ENCODE measurements around the gene TUBB4B. TPM values are rescaled to one million over a fixed set of nuclear protein-coding genes. Genes with fewer than 3 reads are reported as not detected.

The TUBB4B gene
- total RNA-seq, 2 experiments from 2014 or later: 417 to 443 TPM

GRCh38 chr9:137280474-137281344 lies 39.6 kb downstream of the TUBB4B start:
- peaks cover 61% of the 10 kb centered on the region for H3K4me1 ChIP-seq (ENCODE audit: insufficient read depth, low read length, poor library complexity, severe bottlenecking)
- H3K4me2 ChIP-seq (ENCODE audit: low read length): no peak overlapping the region; the same call in 1 of the 2 replicates
- BruUV-seq (replicated peaks): no TSS peak
- no peak overlapping the region for H3K4me3 ChIP-seq (ENCODE audit: low read depth, low read length, poor library complexity, severe bottlenecking)
- H4K20me1 ChIP-seq (ENCODE audit: insufficient read depth, low read length): no peaks in the 10 kb centered on the region
- peaks cover 11% of the 10 kb centered on the region for H3K36me3 ChIP-seq (ENCODE audit: insufficient read depth, low read length)
- POLR2A ChIA-PET: no interaction called here
- no peak overlapping the region for H3K27ac ChIP-seq (ENCODE audit: low read depth, low read length, poor library complexity, severe bottlenecking)
- TF ChIP-seq CTCF (conservative IDR thresholded peaks at IDR 0.05; ENCODE audit: low read length): no peak
- no peak for TF ChIP-seq EZH2phosphoT487 (IDR thresholded peaks at IDR 0.05; ENCODE audit: borderline replicate concordance, low read depth, low read length)
- intact Hi-C loops (cut with micrococcal nuclease; ENCODE audit: unreplicated experiment): no loop called here
- no peak overlapping the region for H2AFZ ChIP-seq (ENCODE audit: low read length)
- CTCF ChIA-PET (ENCODE audit: unreplicated experiment): no interaction called here
- no peaks in the 10 kb centered on the region for H3K9me2 ChIP-seq (ENCODE audit: insufficient read depth, low read length)
- no peak for DNase-seq (ENCODE audit: low spot score)
- H3K9me3 ChIP-seq (ENCODE audit: low read length): no peaks in the 10 kb centered on the region
- H3K79me2 ChIP-seq (ENCODE audit: insufficient read depth, low read depth, low read length): no peaks in the 10 kb centered on the region

GRCh38 chr9:137281345-137282116 lies 40.4 kb downstream of the TUBB4B start:
- H3K79me2 ChIP-seq (ENCODE audit: insufficient read depth, low read depth, low read length): no peaks in the 10 kb centered on the region
- no peak overlapping the region for H3K4me3 ChIP-seq (ENCODE audit: low read depth, low read length, poor library complexity, severe bottlenecking)
- no peaks in the 10 kb centered on the region; the same call in 1 of the 2 replicates for H3K9me3 ChIP-seq (ENCODE audit: low read length)
- no peaks in the 10 kb centered on the region for H3K9me2 ChIP-seq (ENCODE audit: insufficient read depth, low read length)
- POLR2A ChIA-PET: no interaction called here
- H2AFZ ChIP-seq (ENCODE audit: low read length): no peak overlapping the region
- H3K4me2 ChIP-seq (ENCODE audit: low read length): no peak overlapping the region
- CTCF ChIA-PET (ENCODE audit: unreplicated experiment): no interaction called here
- DNase-seq (ENCODE audit: low spot score): no peak
- no TSS peak for BruUV-seq (replicated peaks)
- TF ChIP-seq EZH2phosphoT487 (IDR thresholded peaks at IDR 0.05; ENCODE audit: borderline replicate concordance, low read depth, low read length) (no peak), CTCF (conservative IDR thresholded peaks at IDR 0.05; ENCODE audit: low read length) (no peak)
- H3K27ac ChIP-seq (ENCODE audit: low read depth, low read length, poor library complexity, severe bottlenecking): peak overlapping the region; percentile 62
- peaks cover 61% of the 10 kb centered on the region for H3K4me1 ChIP-seq (ENCODE audit: insufficient read depth, low read length, poor library complexity, severe bottlenecking)
- intact Hi-C loops (cut with micrococcal nuclease; ENCODE audit: unreplicated experiment): no loop called here
- no peaks in the 10 kb centered on the region for H4K20me1 ChIP-seq (ENCODE audit: insufficient read depth, low read length)
- peaks cover 11% of the 10 kb centered on the region for H3K36me3 ChIP-seq (ENCODE audit: insufficient read depth, low read length)

Data from OCI-LY7 (cell line).